Measurements from ENCODE around the gene CCL19.

Gene CCL19

GRCh38 chr9:34714007-34714406 lies 22.9 kb upstream of the CCL19 start:
- ATAC-seq (ENCODE audit: insufficient read depth, low read depth) = no peak
- no peaks in the 10 kb centered on the region for H4K20me1 ChIP-seq (ENCODE audit: insufficient read depth, low read length)
- no peak for DNase-seq
- H3K9ac ChIP-seq (ENCODE audit: low read depth, low read length) = no peak overlapping the region
- H3K27me3 ChIP-seq (ENCODE audit: insufficient read depth, low read length, poor library complexity) = peaks cover 19% of the 10 kb centered on the region
- no peaks in the 10 kb centered on the region for H3K36me3 ChIP-seq (ENCODE audit: insufficient read depth, low read length)
- H3K4me2 ChIP-seq (ENCODE audit: insufficient read depth, low read length) = no peak overlapping the region
- H3K4me3 ChIP-seq (ENCODE audit: low read depth in 1 of 2, low read length in 2 of 2) = no peak overlapping the region
- H3K79me2 ChIP-seq (ENCODE audit: insufficient read depth, low read length) = no peaks in the 10 kb centered on the region
- H3K9me3 ChIP-seq (ENCODE audit: insufficient read depth, low read length, severe bottlenecking) = no peaks in the 10 kb centered on the region
- no peak overlapping the region for H2AFZ ChIP-seq (ENCODE audit: low read depth, low read length)
- H3K27ac ChIP-seq (ENCODE audit: low read length) = no peak overlapping the region
- no peaks in the 10 kb centered on the region for H3K4me1 ChIP-seq (ENCODE audit: insufficient read depth, low read length)
- TF ChIP-seq CTCF (IDR thresholded peaks at IDR 0.05; ENCODE audit: borderline replicate concordance, extremely low read depth, low read length, poor library complexity, severe bottlenecking) = no peak
- no peak for TF ChIP-seq EZH2 (IDR thresholded peaks at IDR 0.05; ENCODE audit: borderline replicate concordance, low read depth, low read length, severe bottlenecking)

- Histone ChIP-seq H4K20me1 (ENCODE audit: insufficient read depth, low read length) (no peaks in the 10 kb centered on the region), H3K27me3 (ENCODE audit: insufficient read depth, low read length, poor library complexity) (peaks cover 19% of the 10 kb centered on the region), H3K79me2 (ENCODE audit: insufficient read depth, low read length) (no peaks in the 10 kb centered on the region), H3K9ac (ENCODE audit: low read depth, low read length) (no peak overlapping the region), H3K4me1 (ENCODE audit: insufficient read depth, low read length) (no peaks in the 10 kb centered on the region), H3K4me3 (ENCODE audit: low read depth in 1 of 2, low read length in 2 of 2) (no peak overlapping the region), H3K4me2 (ENCODE audit: insufficient read depth, low read length) (no peak overlapping the region), H3K36me3 (ENCODE audit: insufficient read depth, low read length) (no peaks in the 10 kb centered on the region), H3K27ac (ENCODE audit: low read length) (no peak overlapping the region), H3K9me3 (ENCODE audit: insufficient read depth, low read length, severe bottlenecking) (no peaks in the 10 kb centered on the region), H2AFZ (ENCODE audit: low read depth, low read length) (no peak overlapping the region)
- no peak for DNase-seq
- no peak for ATAC-seq (ENCODE audit: insufficient read depth, low read depth)
- no peak for TF ChIP-seq EZH2 (IDR thresholded peaks at IDR 0.05; ENCODE audit: borderline replicate concordance, low read depth, low read length, severe bottlenecking)
- no peak for TF ChIP-seq CTCF (IDR thresholded peaks at IDR 0.05; ENCODE audit: borderline replicate concordance, extremely low read depth, low read length, poor library complexity, severe bottlenecking)
Measured at GRCh38 chr9:34712140-34712539, 21.1 kb upstream of the CCL19 start.

GRCh38 chr9:34710023-34710422 lies 18.9 kb upstream of the CCL19 start, which contains the start of gene CCL21:
Gene CCL21, minus strand, starts transcription at chr9:34710136. Its CDS starts 70 bp downstream, at chr9:34710066.
- H3K79me2 ChIP-seq (ENCODE audit: insufficient read depth, low read length) = no peaks in the 10 kb centered on the region
- TF ChIP-seq CTCF (IDR thresholded peaks at IDR 0.05; ENCODE audit: borderline replicate concordance, extremely low read depth, low read length, poor library complexity, severe bottlenecking) (no peak), EZH2 (IDR thresholded peaks at IDR 0.05; ENCODE audit: borderline replicate concordance, low read depth, low read length, severe bottlenecking) (no peak)
- H3K9me3 ChIP-seq (ENCODE audit: insufficient read depth, low read length, severe bottlenecking) = no peaks in the 10 kb centered on the region
- no peak within 1 kb of the TSS for H3K4me3 ChIP-seq (ENCODE audit: low read depth in 1 of 2, low read length in 2 of 2)
- H2AFZ ChIP-seq (ENCODE audit: low read depth, low read length) = no peak within 1 kb of the TSS
- H3K27me3 ChIP-seq (ENCODE audit: insufficient read depth, low read length, poor library complexity) = peaks cover 21% of the 10 kb centered on the region
- no peak within 1 kb of the TSS for H3K4me2 ChIP-seq (ENCODE audit: insufficient read depth, low read length)
- no peaks in the 10 kb centered on the region for H3K36me3 ChIP-seq (ENCODE audit: insufficient read depth, low read length)
- DNase-seq (no peak), ATAC-seq (ENCODE audit: insufficient read depth, low read depth) (no peak)
- H3K4me1 ChIP-seq (ENCODE audit: insufficient read depth, low read length) = no peaks in the 10 kb centered on the region
- H3K9ac ChIP-seq (ENCODE audit: low read depth, low read length) = no peak within 1 kb of the TSS
- H4K20me1 ChIP-seq (ENCODE audit: insufficient read depth, low read length) = no peaks in the 10 kb centered on the region
- H3K27ac ChIP-seq (ENCODE audit: low read length) = no peak within 1 kb of the TSS
